Nephron (organoid): Measurements from ENCODE around the gene FAM184B.

Experiments
- H3K27ac Mint-ChIP-seq, 3 experiments: 2 replicates each; pipeline ENCODE4 v1.8.0; 2020; ENCODE audit warnings: mixed read lengths in 3 of 3, mild to moderate bottlenecking in 2 of 3, moderate library complexity in 1 of 3
- H3K27me3 Mint-ChIP-seq: 2 replicates; pipeline ENCODE4 v1.8.0; 2021; ENCODE audit warnings: low read depth, mild to moderate bottlenecking, moderate library complexity, mixed read lengths
- H3K36me3 Mint-ChIP-seq: 2 replicates; pipeline ENCODE4 v1.8.0; 2020; ENCODE audit warnings: low read depth, mixed read lengths
- H3K4me1 Mint-ChIP-seq: 2 replicates; pipeline ENCODE4 v1.8.0; 2020; ENCODE audit warnings: mixed read lengths
- H3K4me3 Mint-ChIP-seq, 3 experiments: 2 replicates each; pipeline ENCODE4 v1.8.0; 2020; ENCODE audit warnings: mild to moderate bottlenecking in 3 of 3, mixed read lengths in 3 of 3, moderate library complexity in 2 of 3
- H3K9me3 Mint-ChIP-seq: 2 replicates; pipeline ENCODE4 v1.8.0; 2020; ENCODE audit warnings: mixed read lengths
- CTCF ChIP-seq, 3 experiments: fragments of 200-600 bp; sonication (generic); IDR thresholded peaks; one replicate each; pipeline ENCODE4 v1.5.0; 2021; ENCODE audit warnings: antibody characterized with exemption in 3 of 3; ENCODE audit not compliant: unreplicated experiment in 3 of 3

Gene FAM184B

GRCh38 chr4:17763931-17764330, 17.5 kb downstream of the FAM184B start:
- peaks cover 3% of the 10 kb centered on the region for H3K27me3 Mint-ChIP-seq
- no peak overlapping the region for H3K4me3 Mint-ChIP-seq
- no peaks in the 10 kb centered on the region for H3K36me3 Mint-ChIP-seq
- H3K4me1 Mint-ChIP-seq: peaks cover 5% of the 10 kb centered on the region
- H3K9me3 Mint-ChIP-seq: peaks cover 17% of the 10 kb centered on the region
- no peak for TF ChIP-seq CTCF (IDR thresholded peaks at IDR 0.05; ENCODE audit: unreplicated experiment in 3 of 3)
- H3K27ac Mint-ChIP-seq: no peak overlapping the region

GRCh38 chr4:17763416-17763815, 18.0 kb downstream of the FAM184B start:
- peaks cover 5% of the 10 kb centered on the region for H3K4me1 Mint-ChIP-seq
- no peaks in the 10 kb centered on the region for H3K36me3 Mint-ChIP-seq
- no peak for TF ChIP-seq CTCF (IDR thresholded peaks at IDR 0.05; ENCODE audit: unreplicated experiment in 3 of 3)

GRCh38 chr4:17762726-17763125, 18.7 kb downstream of the FAM184B start:
- H3K36me3 Mint-ChIP-seq: no peaks in the 10 kb centered on the region
- peaks cover 17% of the 10 kb centered on the region for H3K9me3 Mint-ChIP-seq
- no peak for TF ChIP-seq CTCF (IDR thresholded peaks at IDR 0.05; ENCODE audit: unreplicated experiment in 3 of 3)
- H3K4me1 Mint-ChIP-seq: peaks cover 5% of the 10 kb centered on the region
- H3K27ac Mint-ChIP-seq: no peak overlapping the region
- H3K4me3 Mint-ChIP-seq: no peak overlapping the region
- peaks cover 3% of the 10 kb centered on the region for H3K27me3 Mint-ChIP-seq

More at GRCh38 chr4:17763416-17763815, 18.0 kb downstream of the FAM184B start:
- Mint-ChIP-seq H3K9me3 (peaks cover 17% of the 10 kb centered on the region), H3K27me3 (peaks cover 3% of the 10 kb centered on the region), H3K4me3 (no peak overlapping the region), H3K27ac (no peak overlapping the region)

GRCh38 chr4:17761062-17761461, 20.4 kb downstream of the FAM184B start:
- Mint-ChIP-seq H3K4me1 (peaks cover 5% of the 10 kb centered on the region), H3K9me3 (peaks cover 15% of the 10 kb centered on the region), H3K4me3 (no peak overlapping the region), H3K27me3 (peaks cover 3% of the 10 kb centered on the region), H3K36me3 (no peaks in the 10 kb centered on the region), H3K27ac (no peak overlapping the region)
- TF ChIP-seq CTCF (IDR thresholded peaks at IDR 0.05; ENCODE audit: unreplicated experiment in 3 of 3): no peak

GRCh38 chr4:17760626-17761025, 20.8 kb downstream of the FAM184B start:
- Mint-ChIP-seq H3K27me3 (peaks cover 7% of the 10 kb centered on the region), H3K4me3 (no peak overlapping the region), H3K9me3 (peaks cover 11% of the 10 kb centered on the region), H3K36me3 (no peaks in the 10 kb centered on the region), H3K27ac (no peak overlapping the region), H3K4me1 (peaks cover 5% of the 10 kb centered on the region)
- TF ChIP-seq CTCF (IDR thresholded peaks at IDR 0.05; ENCODE audit: unreplicated experiment in 3 of 3): no peak

- TF ChIP-seq CTCF (IDR thresholded peaks at IDR 0.05; ENCODE audit: unreplicated experiment in 3 of 3): no peak
- Mint-ChIP-seq H3K27ac (no peak overlapping the region), H3K4me1 (no peaks in the 10 kb centered on the region), H3K9me3 (no peaks in the 10 kb centered on the region), H3K27me3 (peaks cover 16% of the 10 kb centered on the region), H3K36me3 (no peaks in the 10 kb centered on the region), H3K4me3 (no peak overlapping the region)
These were observed 22.9 kb downstream of the FAM184B start for GRCh38 chr4:17758485-17758884.
